Vagina (tissue), 2 donors: ENCODE results near the gene KCTD16.

Source experiments
- CTCF ChIP-seq, 3 experiments: fragments of 450-650 bp in 2 of 3; fragments of 200-600 bp in 1 of 3; sonication (generic) in 1 of 3; IDR thresholded peaks; one replicate each; pipeline ENCODE4 v1.5.1; 2017 to 2019; ENCODE audit warnings: antibody characterized with exemption in 3 of 3, mild to moderate bottlenecking in 2 of 3, moderate library complexity in 2 of 3
- POLR2A ChIP-seq, 2 donors: fragments of 450-650 bp; IDR thresholded peaks; one replicate each; pipeline ENCODE4 v1.6.1; 2017; ENCODE audit warnings: antibody characterized with exemption in 2 of 2, mild to moderate bottlenecking in 2 of 2, moderate library complexity in 2 of 2
- POLR2AphosphoS5 ChIP-seq, 2 donors: sonication (generic); formaldehyde crosslinking; IDR thresholded peaks; one replicate each; pipeline ENCODE4 v1.9.0; 2017; ENCODE audit warnings: antibody characterized with exemption in 2 of 2, mild to moderate bottlenecking in 2 of 2, low read depth in 1 of 2; ENCODE audit not compliant: insufficient read depth in 1 of 2

- TF ChIP-seq CTCF (IDR thresholded peaks at IDR 0.05), result no peak
- TF ChIP-seq POLR2A (IDR thresholded peaks at IDR 0.05), result no peak
- TF ChIP-seq POLR2AphosphoS5 (IDR thresholded peaks at IDR 0.05; ENCODE audit: insufficient read depth in 1 of 2, low read depth in 1 of 2), result no peak
Observed at GRCh38 chr5:144318460-144318859, 147.8 kb downstream of the KCTD16 start.
